Vagina (tissue), 2 donors: Measurements from ENCODE around the gene TSC22D1.

Experiments
- POLR2A ChIP-seq, 2 donors: fragments of 450-650 bp; IDR thresholded peaks; one replicate each; pipeline ENCODE4 v1.6.1; 2017; ENCODE audit warnings: antibody characterized with exemption in 2 of 2, mild to moderate bottlenecking in 2 of 2, moderate library complexity in 2 of 2
- TF ChIP-seq, protein P1 (sequence below), 3 experiments: fragments of 450-650 bp in 2 of 3; fragments of 200-600 bp in 1 of 3; sonication (generic) in 1 of 3; IDR thresholded peaks; one replicate each; pipeline ENCODE4 v1.5.1; 2017 to 2019; ENCODE audit warnings: antibody characterized with exemption in 3 of 3, mild to moderate bottlenecking in 2 of 3, moderate library complexity in 2 of 3

DNA sequence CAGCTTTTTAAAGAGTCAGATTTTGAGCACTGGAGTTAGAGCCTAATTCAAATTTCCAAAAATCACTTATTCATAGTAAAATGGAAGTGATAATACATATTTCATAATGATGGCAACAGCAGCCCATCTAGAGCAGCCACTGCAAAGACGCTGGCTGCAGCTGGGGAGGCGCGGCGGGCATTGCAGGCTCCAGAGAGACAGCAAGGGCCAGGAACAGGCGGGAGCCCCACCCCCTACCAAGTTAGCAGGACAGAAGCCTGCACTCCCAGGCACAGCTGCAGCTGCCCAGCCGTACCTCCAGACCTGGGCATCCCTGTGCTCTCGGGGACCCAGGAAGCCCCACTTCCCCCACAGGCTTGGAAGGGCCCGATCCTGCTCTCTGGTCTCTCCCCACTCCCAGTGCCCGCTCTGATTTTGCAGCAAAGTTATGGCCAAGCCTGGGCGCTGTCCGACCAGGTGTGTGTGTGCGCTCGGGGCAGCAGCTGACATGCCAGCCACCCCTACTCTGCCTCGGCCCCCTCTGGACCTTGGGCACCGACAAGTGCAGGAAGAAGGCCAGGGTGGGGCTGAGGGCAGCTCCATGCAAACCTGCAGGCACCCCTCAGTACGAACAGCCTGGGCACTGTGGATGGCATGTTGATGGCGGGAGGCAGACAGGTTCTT is 117.7 kb downstream of the TSC22D1 start:
- TF ChIP-seq POLR2A (IDR thresholded peaks at IDR 0.05): no peak
- TF ChIP-seq, protein P1, sequence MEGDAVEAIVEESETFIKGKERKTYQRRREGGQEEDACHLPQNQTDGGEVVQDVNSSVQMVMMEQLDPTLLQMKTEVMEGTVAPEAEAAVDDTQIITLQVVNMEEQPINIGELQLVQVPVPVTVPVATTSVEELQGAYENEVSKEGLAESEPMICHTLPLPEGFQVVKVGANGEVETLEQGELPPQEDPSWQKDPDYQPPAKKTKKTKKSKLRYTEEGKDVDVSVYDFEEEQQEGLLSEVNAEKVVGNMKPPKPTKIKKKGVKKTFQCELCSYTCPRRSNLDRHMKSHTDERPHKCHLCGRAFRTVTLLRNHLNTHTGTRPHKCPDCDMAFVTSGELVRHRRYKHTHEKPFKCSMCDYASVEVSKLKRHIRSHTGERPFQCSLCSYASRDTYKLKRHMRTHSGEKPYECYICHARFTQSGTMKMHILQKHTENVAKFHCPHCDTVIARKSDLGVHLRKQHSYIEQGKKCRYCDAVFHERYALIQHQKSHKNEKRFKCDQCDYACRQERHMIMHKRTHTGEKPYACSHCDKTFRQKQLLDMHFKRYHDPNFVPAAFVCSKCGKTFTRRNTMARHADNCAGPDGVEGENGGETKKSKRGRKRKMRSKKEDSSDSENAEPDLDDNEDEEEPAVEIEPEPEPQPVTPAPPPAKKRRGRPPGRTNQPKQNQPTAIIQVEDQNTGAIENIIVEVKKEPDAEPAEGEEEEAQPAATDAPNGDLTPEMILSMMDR (IDR thresholded peaks at IDR 0.05): no peak
